GF-D8 (cell line): Measurements from ENCODE around the gene FAM98B.
"Not testable (repeated sequence)": the region's sequence is repeated elsewhere in the genome, so short reads cannot be mapped to it uniquely, and the experiment has no call there.

ENCODE experiments used
- DNase-seq: peaks from one replicate; lab custom pipeline; 2025; lab: John Stamatoyannopoulos, UW

Gene FAM98B

DNA sequence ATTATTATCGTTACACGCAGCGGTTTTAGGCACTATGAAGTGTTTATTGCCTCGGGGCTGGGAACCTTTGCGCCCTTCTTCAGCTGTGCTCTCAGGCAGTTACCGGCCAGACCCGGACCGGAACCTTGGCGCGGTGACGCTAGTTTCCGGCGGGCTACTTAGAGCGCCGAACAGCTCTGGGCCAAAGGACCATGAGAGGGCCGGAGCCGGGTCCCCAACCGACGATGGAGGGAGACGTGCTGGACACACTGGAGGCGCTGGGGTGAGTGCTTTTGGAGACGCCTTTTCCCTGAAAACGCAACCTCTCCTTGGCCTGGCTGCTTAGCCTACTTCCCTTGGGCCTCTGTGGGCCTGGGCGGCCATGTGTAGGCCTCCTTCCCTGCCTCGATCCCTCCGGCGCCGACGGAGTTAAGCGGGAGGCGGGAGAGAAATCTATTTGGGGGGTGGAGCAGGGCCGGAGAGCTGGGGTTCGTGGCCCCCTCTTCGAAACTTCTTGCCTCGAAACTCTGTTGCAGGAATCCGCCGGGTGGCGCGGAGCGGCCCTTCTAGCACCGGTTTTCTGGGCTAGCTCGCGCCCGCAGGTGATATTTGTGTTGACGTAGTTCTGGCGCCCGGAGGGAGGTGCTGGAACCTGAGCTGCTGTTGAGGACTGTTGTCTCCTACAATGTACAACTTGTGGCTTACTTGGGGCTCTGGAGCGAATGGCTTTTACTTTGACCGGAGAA lies at the start of gene FAM98B:
Gene FAM98B (plus strand): TSS at position 157 of the 725 bp plus-strand sequence. CDS start 35 bp downstream, at position 192.
- no peak for DNase-seq

DNA sequence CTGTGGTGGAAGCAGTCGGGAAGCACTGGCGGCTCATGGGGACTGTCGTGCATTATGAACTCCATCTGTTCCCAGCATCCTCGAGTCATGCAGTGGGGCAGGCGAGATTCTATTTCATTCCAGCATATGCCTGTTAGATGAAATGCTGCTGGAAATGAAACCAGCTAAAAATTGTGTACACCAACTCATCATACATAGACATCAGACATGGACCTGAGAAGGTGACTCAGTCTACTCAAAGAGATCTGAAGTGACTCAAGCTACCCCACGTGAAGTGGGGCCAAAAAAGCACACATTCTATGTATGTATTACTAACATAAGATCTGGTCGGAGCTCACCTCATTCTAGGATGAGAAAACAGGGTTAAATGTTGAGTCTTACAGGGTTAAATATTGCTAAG lies 47.5 kb upstream of the FAM98B start:
- DNase-seq: no peak

DNA sequence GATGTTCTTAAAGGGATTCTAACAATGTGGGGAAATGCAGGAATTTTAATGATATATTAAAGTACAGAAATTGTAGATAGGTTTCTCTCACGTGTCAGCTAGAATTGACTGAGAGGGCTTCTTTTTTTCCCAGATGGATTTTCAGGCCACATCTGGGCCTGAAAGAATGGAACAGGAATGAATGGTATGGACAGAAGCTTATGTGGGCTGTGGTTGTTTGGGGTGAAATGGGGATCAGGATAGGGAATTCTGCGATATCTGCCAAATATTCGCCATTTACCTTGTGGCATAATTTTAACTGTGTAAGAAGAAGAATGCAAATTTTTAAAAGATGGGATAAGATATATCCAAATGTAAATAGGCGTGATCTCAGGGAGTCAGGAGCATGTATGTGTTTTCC lies 45.4 kb upstream of the FAM98B start:
- no peak for DNase-seq

DNA sequence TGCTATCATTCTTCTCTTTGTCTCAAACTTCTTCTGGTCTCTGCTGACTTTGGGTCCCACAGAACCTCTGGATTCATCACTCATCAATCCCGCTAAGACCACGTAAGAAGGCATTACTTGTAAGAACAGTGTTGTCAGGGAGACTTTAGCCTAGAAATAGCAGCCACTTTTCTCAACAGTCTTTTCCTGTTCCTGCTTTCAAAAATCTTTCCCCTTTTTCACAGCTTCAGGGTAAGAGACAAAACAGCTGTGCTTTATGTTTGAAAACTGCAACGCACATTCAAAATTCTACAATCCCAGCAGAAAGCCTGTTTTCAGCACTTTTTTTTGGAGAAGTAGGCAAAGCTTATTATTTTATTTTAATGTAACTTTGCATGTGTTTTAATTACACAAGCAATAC lies 42.0 kb upstream of the FAM98B start:
- no peak for DNase-seq

DNA sequence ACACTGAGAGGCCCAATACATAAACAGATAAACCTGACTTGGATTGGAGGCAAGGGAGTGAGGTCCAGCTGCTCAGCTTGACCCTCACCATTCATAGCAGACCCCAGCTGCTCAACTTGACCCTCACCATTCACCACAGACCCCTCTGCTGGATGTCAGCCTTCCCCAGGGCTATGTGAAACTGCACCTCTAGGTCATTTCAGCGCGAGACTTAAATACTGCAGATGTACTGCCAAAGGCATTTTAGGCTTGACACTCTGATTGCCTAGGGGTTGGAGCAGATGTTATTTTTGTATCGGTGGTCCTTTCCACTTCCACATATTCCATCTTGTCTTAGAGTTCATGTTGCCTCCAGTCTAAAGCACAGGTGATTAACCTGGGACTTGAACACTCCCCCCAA lies 41.5 kb upstream of the FAM98B start:
- DNase-seq: no peak

DNA sequence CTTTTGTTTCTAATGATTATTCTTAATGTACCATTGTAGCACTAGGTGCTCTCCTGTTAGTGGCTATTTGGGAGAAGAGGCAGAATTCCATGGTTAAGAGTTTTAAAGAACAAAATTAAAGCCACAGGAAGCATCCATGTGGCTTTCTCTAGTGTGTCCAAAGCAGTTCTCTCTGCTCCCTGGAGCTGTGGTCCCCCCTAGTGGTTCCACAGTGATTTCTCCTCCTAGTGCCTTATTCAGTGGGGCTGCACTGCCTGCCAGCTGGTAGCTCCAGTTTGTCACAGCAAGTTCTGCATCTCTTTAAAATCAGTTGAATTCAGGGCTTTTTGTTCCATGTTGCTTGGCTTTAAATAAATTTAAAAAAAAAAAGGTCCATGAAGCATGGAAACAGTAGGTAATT lies 39.6 kb upstream of the FAM98B start:
- DNase-seq: no peak

DNA sequence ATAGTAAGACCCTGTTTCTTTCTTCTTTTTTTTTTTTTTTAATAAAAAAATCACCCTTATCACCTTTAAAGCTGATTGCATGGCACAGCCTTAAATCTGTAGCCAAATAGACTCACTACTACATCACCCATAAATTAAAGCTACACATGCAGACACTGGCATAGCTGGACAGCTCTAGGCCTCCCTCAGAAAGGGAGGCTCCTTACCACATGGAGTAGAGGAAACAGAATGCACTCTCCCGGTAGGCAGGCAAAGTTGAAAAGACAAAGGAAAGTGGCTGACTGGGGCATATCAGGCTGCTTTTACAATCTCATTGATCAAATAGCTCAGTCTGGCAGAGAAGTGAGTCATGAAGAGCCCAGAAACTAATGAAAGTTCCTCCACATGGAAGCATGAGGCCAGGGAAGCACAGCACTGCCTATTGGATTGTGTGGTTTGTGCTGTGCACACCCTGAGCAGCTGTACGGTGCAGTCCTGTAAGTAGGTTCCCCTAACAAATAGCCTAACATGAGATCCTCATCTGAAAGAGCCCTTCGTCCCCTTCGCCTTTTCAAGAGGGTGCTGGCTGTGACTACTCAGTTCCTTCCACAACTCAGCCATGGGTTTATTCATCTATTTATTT lies 32.7 kb upstream of the FAM98B start:
- no peak for DNase-seq

DNA sequence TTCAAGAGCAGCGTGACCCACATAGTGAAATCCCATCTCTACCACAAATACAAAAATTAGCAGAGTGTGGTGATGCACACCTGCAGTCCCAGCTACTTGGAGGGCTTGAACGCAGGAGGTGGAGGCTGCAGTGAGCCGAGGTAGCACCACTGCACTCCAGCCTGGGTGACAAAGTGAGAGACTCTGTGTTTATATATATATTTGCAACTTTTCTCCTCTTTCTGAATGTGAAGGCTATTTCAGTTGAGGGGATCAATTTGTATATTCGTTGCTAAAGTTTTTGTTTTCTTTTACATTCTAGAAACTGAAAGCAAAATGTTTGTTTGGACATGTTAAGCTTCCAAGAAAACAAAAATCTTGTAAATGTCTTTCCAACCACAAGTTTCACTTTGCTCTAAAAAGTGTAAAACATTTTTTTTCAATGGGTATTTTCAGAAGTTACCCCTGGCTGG lies 29.8 kb upstream of the FAM98B start:
- DNase-seq: no peak

DNA sequence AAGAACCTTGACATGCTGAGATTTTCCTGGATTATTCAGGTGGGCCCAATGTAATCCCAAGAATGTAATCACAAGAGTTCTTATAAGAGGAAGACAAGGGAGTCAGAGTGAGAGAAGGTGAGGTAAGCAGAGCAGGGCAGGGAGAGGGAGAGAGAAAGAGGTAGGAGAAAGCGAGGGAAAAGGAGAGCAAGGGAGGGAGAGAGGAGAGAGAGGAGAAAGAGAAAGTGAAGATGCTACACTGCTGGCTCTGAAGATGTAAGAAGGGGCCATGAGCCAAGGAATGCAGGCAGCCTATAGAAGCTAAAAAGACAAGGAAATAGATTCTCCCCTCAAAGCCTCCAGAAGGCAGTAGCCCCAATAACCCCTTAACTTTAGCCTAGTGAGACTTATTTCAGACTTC lies 28.7 kb upstream of the FAM98B start:
- no peak for DNase-seq

DNA sequence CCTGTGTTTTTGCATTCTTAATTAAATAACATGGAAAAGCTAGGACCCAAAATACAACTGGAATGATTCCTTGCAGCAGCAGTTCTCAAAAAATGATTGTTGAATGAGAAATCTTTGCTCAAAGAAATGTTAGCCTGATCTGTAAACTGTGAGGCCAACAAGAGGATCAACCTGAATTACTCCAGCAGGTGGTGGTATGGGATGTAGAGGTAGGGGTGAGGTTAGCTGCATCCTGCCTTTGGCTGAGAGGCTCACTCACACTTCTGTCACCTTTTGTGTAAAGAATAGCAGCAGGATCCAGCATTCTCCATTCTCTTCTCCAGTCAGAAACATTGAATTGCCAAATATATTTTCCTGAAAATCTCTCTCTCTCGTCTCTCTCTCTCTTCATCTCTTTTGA lies 26.5 kb upstream of the FAM98B start:
- DNase-seq: no peak

DNA sequence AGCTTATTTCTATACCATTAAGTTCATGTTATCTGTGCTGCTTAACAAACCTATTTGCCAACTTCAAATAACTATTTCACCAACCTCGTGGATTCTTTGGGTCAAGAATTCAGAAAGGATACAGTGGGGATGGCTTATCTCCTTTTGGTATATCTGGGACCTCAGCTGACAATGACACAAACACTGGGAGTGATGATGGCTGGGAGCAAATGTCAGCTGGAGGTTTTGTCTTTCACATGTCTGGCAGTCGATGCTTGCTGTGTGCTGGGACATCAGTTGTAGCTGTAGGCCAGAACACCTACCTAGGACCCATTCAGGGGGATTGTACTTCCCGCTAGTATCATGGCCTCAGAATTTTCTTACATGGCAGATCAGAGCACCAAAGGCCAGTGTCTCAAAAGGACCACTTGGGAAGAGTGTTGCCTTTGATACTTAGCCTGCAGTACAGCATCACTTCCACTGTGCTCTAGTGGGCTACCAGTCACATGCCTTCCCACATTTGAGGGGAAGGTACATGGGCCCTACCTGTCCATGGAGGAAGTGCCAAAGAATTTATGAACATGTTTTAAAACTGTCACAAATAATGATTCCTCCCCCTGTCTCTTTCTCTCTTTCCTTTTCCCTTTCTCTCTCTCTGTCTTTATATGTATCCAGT lies 23.7 kb upstream of the FAM98B start:
- DNase-seq: no peak

DNA sequence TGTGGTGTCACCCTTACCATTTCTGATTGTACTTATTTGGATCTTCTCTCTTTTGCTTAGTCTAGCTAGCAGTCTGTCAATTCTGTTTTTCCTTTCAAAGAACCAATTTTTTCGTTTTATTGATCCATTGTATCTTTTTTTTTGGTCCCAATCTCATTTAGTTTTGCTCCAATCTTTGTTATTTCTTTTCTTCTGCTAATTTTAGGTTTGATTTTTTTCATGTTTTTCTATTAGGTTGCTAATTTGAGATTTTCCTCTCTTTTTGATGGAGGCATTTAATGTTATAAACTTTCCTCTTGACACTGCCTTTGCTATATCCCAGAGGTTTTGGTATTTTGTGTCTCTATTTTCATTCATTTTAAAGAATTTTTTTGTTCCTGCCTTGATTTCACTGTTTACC lies 16.9 kb upstream of the FAM98B start:
- DNase-seq: no peak

DNA sequence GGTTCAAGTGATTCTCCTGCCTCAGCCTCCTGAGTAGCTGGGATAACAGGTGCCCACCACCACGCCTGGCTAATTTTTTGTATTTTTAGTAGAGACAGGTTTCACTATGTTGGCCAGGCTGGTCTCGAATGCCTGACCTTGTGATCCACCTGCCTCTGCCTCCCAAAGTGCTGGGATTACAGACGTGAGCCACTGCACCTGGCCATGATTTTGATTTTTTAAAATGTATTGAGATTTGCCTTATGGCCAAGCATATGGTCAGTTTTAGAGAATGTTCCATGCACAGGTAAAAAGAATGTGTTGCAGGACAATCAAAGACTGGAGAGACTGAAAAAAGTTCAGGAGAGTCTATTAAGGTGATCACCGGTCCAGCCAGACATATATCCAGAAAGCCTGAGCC lies 16.3 kb upstream of the FAM98B start:
- DNase-seq: not testable (repeated sequence)

DNA sequence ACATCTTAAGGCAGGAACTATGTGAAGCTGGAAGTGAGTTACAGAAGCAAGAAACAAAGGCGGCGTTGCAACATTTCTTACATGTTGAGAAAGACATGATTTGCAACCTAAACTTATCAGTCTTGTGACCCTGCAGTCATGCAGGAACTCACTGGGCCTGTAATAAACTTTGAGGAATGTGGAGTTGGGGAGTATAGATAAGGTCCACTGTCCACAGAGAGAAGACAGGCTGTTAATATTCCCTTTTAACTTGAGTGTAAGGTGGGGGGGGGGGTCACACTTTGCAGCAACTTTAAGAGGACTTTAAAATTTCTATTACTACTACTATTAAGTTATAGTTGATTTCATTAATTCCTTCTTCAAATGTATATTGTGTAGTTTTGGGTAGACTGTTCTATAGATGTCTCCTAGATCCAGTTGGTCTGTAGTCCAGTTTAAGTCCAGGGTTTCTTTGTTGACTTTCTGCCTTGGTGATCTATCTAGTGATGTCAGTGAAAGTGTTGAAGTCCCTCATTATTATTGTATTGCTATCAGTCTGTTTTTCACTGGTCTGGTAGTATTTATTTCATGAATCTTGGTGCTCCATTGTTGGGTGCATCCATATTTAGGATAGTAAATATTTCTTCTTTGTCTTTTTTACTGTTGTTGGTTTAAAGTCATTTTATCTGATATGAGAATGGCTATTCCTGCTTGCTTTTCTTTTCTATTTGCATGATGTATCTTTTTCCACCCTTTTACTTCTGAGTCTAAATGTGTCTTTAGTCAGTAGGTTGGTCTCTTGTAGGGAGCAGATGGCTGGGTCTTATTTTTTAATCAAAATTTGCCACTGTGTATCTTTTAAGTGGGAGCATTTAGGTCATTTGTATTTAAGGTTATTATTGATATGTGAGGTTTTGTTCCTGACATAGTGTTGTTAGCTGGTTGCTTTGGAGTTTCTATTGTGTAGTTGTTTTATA lies 15.6 kb upstream of the FAM98B start:
- DNase-seq: peak; percentile 16

DNA sequence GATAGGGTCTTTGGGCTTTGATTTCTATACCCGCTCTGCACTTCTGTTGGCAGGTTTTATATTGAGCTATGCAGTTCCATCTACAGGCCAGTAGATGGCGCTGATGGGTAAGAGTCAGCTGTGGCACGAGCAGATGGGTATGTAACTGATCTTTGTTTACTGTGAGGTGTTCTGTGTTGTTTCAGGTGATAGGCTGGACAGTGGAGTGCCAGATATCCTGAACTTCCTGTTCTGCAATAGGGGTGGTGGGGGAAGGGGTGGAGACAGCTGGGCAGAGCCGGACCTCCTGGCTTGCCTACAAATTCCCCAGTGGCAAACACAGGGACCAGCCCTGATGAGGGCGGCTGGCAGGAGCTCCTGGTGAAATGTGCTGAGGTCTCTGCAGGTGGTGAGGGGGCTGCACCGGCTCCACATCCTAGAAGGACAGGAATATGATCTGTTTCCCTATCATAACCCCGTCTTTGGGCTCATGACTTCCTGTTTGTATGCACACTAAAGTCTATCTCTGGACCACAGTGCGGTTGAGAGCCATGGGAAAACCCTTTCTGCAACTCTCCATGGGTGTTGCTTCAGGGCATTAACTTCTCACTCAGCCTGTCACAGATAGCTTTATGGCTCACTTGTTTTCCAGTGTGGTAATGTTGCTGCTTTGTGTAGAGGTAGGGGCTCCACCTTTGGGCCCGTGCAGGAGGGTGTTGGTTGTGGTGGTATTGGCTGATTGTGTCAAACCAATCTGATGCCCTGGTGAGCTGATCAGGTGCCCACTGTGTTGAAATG lies 13.4 kb upstream of the FAM98B start:
- DNase-seq: peak; percentile 11

DNA sequence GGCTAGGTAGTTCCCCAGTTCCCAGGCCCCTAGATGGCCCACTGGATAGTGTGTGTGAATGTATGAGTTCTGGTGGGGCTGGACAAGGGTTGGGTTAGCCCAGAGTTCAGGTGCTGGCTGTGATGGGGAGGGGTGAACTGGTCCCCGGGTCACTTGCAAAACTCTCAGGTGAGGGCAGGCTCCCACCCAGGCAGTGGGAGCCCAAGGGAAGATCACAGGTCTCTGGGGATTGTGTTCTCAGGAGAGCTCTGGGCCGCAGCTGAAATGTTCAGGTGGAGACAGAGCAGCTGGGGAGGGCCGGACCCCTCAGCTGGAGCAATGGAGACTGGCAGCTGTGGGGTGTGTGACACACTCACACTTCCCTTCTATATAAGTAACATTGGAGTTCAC lies 12.8 kb upstream of the FAM98B start:
- DNase-seq: no peak

DNA sequence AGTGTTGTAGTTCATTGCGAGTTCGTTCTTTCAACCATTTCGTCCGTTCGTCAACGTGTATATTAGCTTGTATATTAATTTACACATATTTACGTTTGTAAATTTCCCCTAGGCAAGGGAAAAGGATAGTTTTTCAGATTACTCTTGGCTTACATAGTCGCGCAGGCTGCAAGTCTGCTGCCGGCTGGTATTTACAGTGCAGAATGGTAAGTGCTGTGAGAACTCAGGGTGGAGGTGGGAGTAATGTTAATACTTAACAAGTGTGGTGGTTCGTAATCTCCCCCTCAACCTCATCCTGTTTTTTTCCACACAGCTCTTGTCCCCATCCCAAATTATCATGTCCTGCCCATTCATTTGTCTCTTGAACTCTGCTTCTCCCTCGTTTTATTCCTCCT lies 766 bp downstream of the FAM98B start:
- DNase-seq: no peak

DNA sequence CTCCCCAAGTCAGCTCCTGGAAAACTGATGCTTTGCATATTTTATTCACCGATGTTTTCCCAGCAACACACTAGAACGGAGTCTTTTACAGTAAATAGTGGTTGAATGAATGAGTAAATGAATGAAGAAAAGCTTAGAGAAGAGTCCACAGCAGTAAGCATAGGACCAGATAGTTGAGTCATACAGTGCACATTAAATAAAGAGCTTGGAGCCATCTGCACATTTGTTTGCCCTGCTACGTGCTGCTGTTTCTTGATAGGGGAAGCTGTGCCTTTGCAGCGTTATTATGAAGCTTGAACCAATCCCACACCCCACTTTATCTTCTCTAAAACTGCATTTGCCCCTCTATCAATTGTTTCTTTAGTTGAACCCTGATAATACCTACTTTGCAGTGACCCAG lies 1.2 kb downstream of the FAM98B start:
- no peak for DNase-seq

DNA sequence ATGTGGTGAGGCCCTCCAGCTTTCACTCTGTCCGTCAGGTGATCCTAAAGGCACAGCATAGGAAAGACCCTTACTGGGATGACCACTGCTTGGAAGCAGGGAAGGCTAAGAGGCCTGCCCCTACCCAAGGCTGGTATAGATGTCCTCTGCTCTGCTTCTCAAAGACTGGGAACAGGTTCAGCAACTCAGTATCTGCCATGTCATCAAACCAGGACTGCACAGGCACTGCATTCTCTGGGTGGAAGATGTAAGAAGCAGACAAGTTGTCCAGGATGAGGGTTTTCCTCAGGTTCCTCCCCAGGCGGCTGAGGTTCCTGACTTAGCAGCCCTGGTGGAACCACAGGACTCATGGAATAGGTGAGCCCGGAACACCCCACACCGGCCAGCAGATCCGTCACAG lies 4.7 kb downstream of the FAM98B start:
- DNase-seq: no peak

DNA sequence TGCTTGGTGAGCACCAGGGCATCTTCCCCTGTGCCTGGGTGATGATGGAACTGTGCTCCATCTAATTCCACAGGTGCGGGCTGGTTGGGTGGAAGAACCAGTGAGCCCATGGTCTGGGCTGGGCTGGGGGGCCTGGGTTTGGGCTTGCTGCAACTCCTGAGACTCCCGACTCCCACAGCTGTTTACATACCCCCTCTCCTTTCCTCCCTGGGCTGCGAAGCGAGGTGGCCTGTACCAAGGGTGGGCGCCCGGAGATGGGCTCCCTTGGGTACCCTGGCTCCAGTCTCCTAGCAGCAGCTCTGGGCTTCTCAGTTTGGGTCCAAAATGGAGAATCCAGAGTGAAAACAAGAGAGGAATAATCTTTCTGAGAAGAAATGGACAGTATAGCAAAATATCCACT lies 5.6 kb downstream of the FAM98B start:
- no peak for DNase-seq

DNA sequence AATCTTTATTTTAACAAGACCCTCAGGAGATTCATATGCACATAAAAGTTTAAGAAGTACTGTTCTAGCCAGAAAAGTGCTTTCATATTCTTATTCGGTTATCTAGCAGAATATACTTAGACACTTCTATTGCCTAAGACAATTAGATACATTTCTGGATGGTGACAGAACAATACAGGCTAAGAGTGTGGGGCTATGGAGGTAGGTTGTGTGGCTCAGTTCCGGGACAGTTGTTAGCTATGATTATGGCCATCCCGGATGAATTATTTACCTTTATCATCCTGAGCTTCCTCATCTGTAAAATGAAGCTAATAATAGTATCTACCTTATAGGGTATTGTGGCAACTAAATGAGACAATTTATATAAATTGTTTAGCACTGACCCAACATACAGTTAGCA lies 6.6 kb downstream of the FAM98B start:
- DNase-seq: no peak
